ENCODE results near the gene KRT33B. TPM values are rescaled to one million over a fixed set of nuclear protein-coding genes. Genes with fewer than 3 reads are reported as not detected.
"Not testable (repeated sequence)": the region's sequence is repeated elsewhere in the genome, so short reads cannot be mapped to it uniquely, and the experiment has no call there.

Gene KRT33B
- polyA plus RNA-seq (ENCODE audit: insufficient read length in 12 of 12) = under 1 TPM in 3 of 12 donors, not detected in 9; 0.13 to 0.15 (median 0.14) TPM
- long read RNA-seq, donor 1 = 0 reads
- long read RNA-seq, donor 2 = 0 reads
- long read RNA-seq, donor 3 = 0 reads
- long read RNA-seq, donor 4 = 0 reads
- long read RNA-seq, donor 5 = 0 reads
- long read RNA-seq, donor 6 = 0 reads
- long read RNA-seq, donor 7 = 0 reads
- long read RNA-seq, donor 8 = 0 reads
- long read RNA-seq, donor 9 = 0 reads
- long read RNA-seq, donor 10 = 0 reads
- long read RNA-seq, donor 11 = 0 reads

DNA sequence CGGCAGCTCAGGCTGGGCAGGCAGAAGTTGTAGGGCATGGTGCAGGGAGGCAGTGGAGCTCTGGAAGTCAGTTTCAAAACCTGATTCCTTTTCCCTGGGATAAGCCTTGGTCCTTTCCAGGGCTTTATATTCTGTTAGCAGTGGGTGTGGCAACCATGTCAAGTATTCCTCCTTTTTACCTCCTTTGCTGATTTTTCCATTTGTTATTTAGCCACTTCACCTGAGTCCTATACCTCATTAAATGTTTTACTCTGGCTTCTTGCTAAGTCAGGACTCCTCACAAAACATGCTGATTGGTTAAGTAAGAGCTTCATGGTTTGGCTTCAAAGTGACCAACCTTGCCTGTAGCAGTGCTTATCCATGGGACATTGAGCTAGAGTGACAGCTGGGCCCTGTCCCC is at the start of gene KRT33B:
TSS of gene KRT33B (minus strand) at position 101 of the 400 bp plus-strand sequence. CDS start at position 38, 63 bp downstream.
- no peak for DNase-seq

DNA sequence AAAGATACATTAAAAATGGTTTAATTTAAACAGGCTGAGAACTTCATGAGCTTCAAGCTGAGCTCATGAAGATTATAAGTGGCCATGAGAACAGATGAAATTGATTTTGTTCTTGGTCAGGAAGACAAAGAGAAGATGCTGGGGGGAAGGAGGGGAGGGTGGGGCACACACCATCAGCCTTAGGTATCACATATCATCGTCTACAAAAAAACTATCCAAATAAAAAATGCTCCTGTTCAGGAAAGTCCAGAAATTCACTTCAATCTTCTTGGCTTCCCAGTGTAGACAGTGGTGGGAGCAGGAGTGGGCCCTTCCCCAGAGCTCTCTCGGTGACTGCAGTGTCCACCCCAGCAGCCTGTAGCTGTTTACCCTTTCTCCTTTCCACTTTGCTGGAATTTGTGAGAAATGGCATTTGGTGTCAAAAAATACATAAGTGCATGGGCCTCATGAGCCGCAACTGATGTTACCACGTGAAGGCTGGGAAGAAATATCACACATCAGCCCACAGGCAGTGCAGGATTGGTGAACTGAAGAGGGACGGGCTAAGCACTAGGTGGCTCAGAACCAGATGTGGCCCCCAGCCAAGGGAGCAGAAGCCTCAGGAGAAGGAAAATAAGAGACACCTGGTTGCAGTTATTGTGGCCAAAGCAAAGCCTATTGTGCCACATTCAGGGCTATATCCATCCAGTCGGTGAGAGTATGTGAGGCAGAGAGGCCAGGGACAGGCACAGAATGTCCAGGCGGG is 48.7 kb upstream of the KRT33B start:
- DNase-seq = no peak

DNA sequence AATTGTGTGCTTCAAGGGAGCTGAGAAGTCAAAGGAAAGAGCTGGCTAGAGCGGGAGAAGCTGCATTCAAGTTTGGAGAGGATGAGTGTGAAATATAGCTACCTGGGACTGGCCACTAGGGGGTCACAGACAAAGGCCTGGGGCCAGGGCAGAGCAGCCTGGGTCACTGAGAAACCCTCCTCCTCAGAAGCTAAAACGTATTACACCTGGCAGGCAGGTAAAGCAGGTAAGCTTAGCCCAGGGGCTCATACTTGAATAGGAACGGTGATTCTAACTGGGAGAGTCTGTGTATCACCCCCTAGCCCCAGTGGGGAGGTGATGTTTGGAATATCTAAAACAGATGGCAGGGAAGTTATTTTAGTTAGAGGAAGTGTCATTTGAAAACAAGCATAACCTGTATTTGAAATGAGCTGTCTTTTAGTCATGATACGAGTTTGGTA is 48.0 kb upstream of the KRT33B start:
- no peak for DNase-seq

DNA sequence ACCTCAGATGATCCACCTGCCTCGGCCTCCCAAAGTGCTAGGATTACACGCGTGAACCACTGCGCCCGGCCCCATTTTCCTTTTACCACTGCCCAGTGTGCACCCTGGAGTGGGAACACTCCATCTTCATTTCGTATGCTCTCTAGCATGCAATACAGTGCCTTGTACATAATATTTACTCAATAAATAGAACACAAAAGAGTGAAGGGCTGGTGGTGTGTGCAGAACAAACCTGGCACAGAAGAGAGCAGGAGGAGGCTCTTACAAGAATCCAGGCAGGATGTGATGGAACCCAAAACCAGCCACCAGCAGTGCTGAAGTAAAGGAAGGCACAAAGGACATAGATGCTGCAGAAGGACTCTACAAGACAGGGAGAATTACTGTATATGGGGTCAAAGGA is 47.5 kb upstream of the KRT33B start:
- DNase-seq = no peak

DNA sequence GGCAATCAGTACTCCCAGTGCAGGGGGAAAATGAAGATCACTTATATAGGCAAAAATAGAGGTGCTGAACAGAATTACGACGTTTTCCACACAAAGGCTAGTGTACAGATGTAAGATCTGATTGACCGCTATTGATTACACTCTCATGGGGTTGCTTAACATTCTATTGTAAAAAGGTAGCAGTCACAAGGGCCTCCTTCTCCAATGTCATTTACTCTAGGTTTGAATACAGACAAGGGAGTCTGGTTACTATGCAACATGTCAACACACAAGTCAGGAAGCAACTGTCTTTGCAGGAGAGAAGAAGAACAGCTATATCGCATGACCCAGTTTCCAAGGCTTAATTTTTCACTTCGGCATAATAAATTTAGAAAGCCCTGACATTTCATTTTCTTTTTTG is 46.9 kb upstream of the KRT33B start:
- no peak for DNase-seq

DNA sequence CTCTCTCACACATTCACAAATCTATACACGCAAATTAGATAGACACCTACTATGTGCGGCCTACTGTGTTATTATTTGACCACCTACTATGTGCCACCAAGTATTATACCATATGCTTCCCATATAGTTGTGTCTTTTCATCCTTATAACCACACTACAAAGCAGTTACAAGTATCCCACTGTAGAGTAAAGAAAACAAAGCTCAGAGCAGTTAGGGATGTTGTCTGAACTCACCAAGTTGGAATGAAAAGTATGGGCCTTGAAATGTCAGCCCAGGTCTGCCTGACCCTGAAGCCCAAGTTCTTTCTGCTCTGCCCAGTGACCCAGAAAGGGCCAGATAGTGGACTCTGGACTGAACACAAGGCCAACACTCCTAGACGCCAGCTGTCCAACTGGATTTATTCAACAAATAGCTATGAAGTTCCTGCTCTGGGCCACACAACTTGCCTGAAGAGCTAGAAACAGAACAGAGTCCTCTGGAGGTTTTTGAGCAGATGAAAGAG is 46.3 kb upstream of the KRT33B start:
- DNase-seq = no peak

DNA sequence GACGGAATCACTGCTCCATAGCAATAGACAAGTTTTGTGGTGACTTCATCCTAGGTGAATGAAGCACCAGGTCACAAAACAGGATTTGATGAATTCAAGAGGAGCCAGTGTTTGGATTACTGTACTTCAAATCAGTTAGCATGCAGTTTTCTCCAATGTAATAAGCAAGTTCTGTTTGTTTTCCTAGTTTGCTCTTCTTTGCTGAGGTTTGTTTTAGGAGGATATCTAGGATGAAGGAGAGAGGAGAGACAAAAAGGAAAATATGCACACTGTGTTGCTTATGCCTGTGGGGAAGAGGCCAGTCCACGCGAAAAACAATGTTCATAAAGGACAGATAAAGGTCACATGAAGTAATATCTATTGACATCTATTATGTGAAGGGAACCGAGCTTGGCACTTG is 45.8 kb upstream of the KRT33B start:
- no peak for DNase-seq

DNA sequence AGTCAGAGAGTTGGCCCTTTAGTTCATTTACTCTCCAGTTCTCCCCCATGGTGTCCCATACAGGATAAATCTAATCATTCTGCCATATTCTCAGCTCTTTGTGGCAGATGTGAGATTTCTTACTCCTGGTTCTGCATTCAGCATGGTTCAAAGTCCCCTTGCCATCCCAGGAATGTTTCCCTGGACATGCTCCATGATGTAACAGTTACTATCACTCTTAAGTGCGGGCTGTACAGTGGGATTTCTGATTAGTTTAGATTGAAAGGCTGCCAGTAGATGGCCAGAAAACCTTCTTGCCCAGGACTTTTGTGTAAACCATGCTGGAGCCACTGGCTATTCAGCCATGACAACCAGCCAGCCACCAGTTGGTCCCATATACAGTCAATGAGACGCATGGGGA is 44.4 kb upstream of the KRT33B start:
- DNase-seq = no peak

DNA sequence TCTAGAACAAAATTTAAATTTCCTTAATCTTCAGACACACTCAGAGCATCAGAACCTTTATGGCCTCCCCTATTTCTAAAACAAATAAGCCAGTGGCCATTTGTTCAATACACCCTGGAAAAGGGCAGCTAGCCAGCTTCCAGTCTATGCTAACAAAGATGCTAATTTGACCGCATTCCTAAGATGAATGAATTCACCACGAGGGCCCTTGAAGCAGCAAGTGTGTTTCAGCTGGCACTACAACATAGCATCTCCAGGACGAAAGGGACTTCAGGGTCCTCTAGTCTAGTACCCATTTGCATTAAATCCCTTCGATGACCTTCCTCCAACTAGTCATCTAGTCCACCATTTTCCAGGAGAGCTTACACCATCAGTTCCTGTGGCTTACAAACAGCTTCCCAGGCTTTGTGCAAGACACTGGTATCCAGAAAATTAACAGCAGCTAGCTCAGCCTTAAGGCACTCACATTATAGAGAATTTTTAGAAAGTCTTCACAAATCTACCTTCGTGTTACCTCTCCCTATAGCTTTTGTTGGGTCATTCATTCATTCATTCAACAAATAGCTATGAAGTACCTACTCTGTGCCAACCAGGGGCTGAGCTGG is 43.8 kb upstream of the KRT33B start:
- DNase-seq = no peak

DNA sequence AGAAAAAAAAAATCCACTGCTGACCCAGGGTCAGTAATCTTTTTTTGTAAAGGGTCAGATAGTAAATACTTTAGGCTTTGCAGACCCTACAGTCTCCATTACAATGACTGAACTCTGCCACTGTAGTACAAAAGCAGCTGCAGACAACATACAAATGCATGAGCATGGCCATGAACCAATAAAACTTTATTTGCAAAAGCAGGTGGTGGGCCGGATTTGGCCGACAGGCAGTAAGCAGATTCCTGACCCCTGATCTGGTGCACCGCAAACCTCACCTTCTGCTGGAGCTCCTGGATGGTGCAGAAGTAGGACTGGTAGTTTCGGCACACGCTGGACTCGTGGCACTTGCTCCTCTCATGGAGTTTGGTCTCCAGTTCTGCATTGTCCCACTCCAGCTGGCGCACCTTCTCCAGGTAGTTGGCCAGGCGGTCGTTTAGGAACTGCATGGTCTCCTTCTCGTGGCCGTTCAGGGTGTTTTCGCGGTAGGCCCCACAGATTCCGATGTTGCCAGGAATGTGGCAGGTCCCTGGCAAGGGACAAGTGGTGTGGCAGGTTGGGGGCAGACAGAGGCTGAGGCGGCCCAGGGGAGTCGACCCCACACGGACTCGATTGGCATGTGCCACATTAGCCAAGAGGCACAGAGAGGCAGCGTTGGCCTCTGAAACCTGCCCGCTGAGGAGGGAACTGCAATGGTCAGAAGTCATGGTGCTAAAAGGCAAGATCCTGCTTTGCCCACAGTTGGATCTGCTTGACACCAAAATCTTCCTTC is 41.6 kb upstream of the KRT33B start:
- no peak for DNase-seq

DNA sequence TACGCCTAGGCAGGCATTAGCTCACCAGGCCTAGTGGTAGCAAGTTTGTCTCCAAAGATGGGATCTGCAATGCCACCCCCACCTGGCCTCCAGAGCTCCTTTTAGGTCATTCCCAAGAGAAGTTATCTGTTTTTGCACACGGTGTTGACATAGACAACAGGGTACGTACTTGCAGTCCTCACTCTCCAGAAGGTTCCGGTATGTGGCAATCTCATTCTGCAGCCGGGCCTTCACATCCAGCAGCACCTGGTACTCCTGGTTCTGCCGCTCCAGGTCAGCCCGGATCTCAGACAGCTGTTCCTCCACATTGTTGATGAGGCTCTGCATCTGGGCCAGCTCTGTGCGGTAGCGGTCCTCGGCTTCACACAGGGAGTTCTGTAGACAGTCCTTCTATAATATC is 37.6 kb upstream of the KRT33B start:
- DNase-seq = no peak

DNA sequence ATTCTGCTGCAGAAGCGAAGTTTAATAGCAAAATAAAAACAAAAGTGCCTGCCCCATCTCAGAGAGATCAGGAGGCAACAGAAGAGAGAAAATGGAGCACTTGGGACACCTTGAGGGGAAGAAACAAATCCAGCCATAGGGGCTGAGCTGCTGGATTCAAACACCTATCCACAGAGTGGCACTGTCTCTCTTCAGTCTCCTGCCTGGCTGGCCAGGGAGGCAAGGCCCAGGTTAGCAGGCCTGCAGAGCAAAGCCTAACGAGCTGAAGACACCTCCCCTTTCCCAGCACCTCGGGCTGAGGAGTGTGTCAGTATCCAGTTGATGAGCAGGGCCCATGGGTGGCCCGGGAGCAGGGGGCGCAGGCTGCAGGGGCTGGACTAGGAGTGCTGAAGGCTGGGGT is 36.6 kb upstream of the KRT33B start:
- DNase-seq = no peak

DNA sequence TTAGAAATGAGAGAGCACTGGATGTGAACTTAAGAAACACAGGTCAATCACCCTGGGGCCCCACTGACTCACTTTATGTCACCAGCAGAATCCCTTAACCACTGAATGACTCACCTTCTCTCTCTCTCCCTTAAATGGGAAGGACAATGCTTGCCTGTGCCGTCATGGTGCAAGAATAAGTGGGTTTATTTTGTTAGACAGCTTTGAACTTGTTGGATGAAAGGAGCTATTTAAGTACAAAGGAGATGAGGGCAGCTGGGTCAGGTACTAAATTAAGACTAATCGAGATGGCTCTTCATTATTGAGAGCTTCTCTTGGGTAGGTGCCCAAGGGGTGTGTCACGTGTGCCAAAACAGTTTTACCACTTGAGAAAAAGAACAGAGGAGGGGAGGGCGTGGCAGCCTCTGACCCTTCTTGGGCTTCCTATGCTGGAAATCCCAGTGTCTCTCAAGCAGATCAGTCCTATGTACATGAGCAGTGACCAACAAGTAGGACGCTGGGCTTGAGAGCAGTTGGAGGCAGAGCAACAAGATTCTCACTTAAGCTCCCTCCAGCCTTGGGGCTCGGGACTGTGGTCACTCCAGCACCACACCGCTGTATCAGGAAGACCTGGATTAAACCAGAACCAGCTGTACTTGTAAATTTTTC is 34.5 kb upstream of the KRT33B start:
- no peak for DNase-seq

DNA sequence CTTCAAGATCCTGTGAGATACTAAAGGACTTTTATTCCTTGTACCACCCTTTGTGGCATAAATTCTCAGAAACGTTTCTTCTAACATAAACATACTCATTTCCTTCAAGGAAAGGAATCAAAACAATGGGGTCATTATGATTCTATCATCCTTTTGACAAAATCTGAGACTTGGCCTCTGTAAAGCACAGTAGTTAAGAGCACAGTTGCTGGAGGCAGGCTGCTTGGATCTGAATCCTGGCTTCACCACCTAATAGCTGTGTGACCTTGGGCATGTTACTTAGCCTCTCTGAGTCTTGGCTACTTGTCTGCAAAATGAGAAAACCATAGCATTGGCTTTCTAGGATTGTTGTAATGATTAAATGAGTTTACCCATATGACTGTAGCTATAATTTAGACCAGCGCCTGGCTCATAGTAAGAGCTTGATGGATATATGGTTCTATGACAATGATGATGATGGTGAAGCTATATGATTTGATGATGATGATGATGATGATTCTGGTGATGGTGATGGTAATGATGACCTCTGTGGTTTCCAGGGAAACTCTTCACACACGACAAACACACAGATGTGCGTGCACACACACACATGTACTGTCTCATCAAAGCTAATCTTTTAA is 33.9 kb upstream of the KRT33B start:
- no peak for DNase-seq

DNA sequence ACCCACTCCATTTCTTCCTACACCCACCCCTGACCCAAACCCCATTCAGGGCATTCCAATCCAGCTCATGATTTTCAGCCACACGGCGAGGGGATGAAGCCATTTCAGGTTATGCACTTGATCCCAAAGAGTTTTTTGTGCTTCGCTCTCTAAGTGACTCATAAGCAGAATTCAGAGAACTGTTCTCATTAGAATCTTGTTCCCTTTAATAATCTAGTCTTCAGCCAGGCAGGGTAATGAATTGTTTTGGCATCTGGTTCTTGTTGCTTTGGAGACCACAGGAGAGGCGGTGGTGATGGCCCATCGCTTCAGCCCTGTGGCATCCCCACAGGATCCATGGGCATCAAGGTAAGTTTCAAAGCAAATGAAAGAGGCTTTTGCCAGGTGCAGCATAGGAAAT is 32.5 kb upstream of the KRT33B start:
- DNase-seq = no peak

DNA sequence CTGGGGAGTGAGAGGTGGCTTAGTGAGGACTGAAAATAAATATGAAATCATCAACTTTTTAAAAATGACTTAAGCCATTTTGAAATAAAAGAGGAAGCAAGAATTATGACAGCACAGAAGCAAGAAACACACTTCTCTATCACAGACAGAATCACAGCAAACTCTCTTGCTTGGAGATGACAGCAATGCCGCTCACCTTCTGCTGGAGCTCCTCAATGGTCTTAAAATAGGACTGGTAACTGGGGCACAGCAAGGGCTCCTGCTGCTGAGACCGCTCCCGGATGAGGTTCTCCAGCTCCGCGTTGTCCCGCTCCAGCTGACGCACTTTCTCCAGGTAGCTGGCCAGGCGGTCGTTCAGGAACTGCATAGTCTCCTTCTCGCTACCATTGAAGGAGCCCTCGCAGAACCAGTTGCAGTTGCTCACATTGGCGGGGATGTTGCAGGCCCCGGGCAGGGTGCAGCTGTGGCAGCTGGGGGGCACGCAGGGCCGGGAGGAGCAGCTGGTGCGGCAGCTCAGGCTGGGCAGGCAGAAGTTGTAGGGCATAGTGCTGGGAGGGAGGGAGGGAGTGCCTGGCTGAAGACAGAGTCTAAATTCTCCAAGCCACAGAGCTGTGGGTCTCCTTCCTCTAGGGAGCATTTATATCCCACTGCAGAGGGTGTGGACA is 27.5 kb upstream of the KRT33B start, which contains the start of gene KRT31:
TSS of gene KRT31 (minus strand) at position 613 of the 665 bp plus-strand sequence. CDS start at position 544, 69 bp downstream.
- DNase-seq = no peak

DNA sequence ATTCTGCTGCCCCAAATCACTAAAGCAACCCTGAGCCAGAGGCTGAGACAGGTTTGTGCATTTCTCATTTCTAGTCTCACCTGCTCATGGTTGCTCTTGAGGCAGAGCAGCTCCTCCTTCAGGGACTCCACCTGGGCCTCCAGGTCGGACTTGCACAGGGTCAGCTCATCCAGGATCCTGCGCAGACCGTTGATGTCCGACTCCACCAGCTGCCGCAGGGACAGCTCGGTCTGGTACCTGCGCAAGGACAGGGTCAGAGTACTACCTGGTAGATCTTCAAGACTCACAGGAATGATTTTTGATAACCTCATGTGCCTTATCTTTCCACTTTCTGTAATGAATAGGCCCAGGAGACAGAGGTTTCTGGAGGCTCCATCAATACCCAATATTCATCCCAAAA is 26.7 kb upstream of the KRT33B start:
- DNase-seq = no peak

DNA sequence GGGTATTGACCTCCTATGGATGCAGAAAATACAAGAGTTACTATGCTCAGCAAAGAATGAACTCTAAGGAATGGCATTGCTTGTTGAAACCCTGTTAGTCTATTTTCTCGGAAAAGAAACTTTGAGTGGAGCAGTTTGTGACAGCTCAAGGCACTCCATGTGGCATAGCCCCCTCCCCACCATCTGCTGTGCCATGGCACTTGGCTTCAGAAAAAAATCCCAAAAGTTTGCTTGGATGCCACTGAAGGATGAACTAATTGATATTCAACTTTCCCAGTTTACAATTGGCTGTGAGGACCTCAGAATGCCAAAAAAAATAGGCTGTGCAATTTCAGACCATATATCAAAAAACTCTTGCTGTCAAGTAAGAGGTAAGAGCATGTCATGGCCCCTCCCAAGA is 26.0 kb upstream of the KRT33B start:
- no peak for DNase-seq

DNA sequence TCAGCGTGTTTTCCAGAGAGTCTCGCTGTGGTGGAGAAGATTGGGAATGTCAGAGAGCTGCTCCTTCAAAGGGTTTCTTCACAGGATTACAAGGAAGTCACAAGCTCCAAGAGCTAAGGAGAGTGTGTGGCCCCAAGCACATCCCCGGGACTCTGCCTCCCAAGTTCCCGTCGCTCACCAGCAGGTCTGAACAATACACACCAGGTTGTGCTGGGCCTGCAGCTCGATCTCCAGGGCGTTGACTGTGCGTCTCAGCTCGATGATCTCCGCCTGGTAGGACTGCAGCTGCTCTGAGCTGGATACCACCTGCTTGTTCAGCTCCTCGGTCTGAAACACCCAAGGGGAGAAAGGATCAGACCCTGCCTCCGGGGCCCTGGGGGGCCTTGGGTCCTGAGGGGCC is 25.4 kb upstream of the KRT33B start:
- not testable (repeated sequence) for DNase-seq

DNA sequence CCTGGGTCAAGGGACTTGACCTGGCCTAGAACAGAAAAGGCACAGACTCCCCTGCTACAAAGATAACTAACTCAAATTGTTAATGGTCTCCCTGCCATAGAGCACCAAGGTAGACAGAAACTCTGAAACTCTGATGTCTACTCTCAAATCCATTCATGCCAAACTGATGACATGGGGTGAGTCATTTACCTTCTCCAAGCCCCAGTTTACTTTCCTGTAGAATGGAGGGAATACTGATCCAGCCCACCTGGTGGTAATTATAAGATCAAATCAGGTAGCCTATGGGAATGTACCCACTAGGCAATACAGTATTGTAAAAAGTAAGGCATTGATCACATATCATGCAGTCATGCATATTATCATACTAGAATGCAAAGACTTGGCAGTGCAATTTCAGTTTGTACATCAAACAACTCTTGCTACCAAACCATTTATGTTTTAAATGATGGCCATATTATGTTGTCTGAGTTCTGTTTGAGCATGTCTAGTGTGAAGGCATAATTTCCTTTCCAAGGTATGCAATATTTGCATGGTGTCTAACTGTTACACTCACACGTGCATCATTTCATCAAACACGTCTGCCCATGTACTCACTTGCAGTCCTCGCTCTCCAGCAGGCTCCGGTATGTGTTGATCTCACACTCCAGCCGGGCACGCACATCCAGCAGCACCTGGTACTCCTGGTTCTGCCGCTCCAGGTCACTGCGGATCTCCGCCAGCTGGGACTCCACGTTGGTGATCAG is 24.8 kb upstream of the KRT33B start:
- no peak for DNase-seq
